Lower lobe of right lung (tissue), 2 donors: ENCODE data around the gene ZAP70. TPM values are rescaled to one million over a fixed set of nuclear protein-coding genes. Genes with fewer than 3 reads are reported as not detected.

Experiments
- ATAC-seq, 2 donors: fragments of 200-7000 bp; cut with Tn5 transposase; one replicate each; pipeline ENCODE4 v1.9.1; 2020 to 2022; ENCODE audit warnings: mild to moderate bottlenecking in 2 of 2, moderate library complexity in 2 of 2
- DNase-seq: peaks from one replicate; pipeline ENCODE4 v3.0.0-alpha.2; 2020
- H3K27ac ChIP-seq: fragments of 200-600 bp; one replicate; pipeline ENCODE4 v1.8.0; 2022
- H3K27me3 ChIP-seq: fragments of 200-600 bp; one replicate; pipeline ENCODE4 v1.8.0; 2022; ENCODE audit warnings: low read depth
- H3K36me3 ChIP-seq: fragments of 200-600 bp; one replicate; pipeline ENCODE4 v1.8.0; 2022; ENCODE audit warnings: mild to moderate bottlenecking
- H3K4me1 ChIP-seq: fragments of 200-600 bp; one replicate; pipeline ENCODE4 v1.8.0; 2022
- H3K4me3 ChIP-seq: fragments of 200-600 bp; one replicate; pipeline ENCODE4 v1.8.0; 2022; ENCODE audit warnings: mild to moderate bottlenecking
- H3K9me3 ChIP-seq: fragments of 200-600 bp; one replicate; pipeline ENCODE4 v1.8.0; 2022
- intact Hi-C: fragments of 100-400 bp; cut with DNase I; formaldehyde crosslinking; loops from one replicate; pipeline ENCODE4 v1.11.0; 2022
- total RNA-seq: library from RNA; stranded (reverse); fragmentation: NEBNext Ultra II Directional; extraction: Animal tissue kit (Norgen Biotek cat#: 25700); gene quantifications from one replicate; pipeline ENCODE4 v1.2.1, GENCODE V29; 2021
- TF ChIP-seq, protein P1 (sequence below): fragments of 200-600 bp; IDR thresholded peaks from one replicate; pipeline ENCODE4 v1.8.0; 2022; ENCODE audit warnings: antibody characterized with exemption, mild to moderate bottlenecking
- donor health status: DM: no; HTN: yes; CAD: no; lungs with severe emphysema.

The ZAP70 gene
- total RNA-seq, 1 donor from 2014 or later: 8.8 TPM

DNA sequence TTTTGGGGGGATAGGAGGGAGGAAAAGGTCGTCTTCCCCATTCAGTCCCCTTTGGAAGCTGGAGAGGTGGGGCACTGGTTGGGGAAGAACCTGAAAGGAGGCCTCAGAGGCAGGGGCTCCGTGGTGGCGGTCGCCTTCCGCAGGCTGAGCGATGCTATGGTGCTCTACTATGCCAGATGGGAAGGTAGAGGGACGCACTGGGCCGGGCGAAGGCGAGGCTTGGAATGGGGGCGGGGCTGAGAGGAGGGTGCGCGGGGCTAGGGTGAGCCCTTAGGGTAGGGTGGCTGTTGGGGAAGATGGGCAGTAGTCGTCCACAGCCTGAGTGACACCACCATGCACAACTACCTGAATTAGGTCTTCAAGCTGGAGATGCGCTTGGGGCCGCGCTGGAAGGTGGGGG, 11.1 kb downstream of the ZAP70 start:
- TF ChIP-seq, protein P1, sequence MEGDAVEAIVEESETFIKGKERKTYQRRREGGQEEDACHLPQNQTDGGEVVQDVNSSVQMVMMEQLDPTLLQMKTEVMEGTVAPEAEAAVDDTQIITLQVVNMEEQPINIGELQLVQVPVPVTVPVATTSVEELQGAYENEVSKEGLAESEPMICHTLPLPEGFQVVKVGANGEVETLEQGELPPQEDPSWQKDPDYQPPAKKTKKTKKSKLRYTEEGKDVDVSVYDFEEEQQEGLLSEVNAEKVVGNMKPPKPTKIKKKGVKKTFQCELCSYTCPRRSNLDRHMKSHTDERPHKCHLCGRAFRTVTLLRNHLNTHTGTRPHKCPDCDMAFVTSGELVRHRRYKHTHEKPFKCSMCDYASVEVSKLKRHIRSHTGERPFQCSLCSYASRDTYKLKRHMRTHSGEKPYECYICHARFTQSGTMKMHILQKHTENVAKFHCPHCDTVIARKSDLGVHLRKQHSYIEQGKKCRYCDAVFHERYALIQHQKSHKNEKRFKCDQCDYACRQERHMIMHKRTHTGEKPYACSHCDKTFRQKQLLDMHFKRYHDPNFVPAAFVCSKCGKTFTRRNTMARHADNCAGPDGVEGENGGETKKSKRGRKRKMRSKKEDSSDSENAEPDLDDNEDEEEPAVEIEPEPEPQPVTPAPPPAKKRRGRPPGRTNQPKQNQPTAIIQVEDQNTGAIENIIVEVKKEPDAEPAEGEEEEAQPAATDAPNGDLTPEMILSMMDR: no peak
- Histone ChIP-seq H3K9me3 (no peaks in the 10 kb centered on the region), H3K36me3 (no peaks in the 10 kb centered on the region), H3K4me1 (no peaks in the 10 kb centered on the region), H3K27me3 (peaks cover 15% of the 10 kb centered on the region), H3K27ac (no peak overlapping the region), H3K4me3 (no peak overlapping the region)
- intact Hi-C loops: no loop called here
- ATAC-seq (no peak), DNase-seq (no peak)

DNA sequence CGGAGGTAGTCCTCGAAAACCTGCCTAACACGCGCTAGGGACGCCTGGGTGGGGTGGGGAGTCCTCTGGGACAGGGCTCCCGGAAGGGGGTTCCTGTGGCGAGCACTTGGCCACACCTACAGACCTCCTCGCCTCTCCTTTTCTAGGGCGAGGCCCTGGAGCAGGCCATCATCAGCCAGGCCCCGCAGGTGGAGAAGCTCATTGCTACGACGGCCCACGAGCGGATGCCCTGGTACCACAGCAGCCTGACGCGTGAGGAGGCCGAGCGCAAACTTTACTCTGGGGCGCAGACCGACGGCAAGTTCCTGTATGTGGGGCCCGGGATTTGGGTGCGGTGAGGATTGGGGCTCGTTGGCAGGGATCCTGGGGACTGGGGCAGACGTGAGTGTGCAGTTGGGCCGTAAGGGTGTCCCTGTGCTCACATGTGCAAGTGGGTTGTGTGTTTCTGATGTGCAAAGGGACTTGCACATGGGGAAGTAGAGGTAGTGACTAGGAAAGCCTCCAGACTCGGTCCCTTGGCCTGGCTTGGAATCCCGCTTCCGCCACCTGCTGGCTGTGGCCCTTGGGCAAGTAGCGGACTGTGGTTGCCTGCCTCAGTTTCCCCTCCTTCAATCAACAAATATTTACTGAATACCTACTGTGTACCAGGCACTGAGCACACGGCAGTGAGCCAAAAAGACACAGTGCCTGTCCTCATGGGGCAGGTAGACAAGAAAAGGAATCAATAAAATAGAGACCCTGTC, 11.7 kb downstream of the ZAP70 start:
- no peak for DNase-seq
- Histone ChIP-seq H3K9me3 (peaks cover 2% of the 10 kb centered on the region), H3K36me3 (no peaks in the 10 kb centered on the region), H3K4me3 (no peak overlapping the region), H3K27me3 (peaks cover 15% of the 10 kb centered on the region), H3K27ac (no peak overlapping the region), H3K4me1 (no peaks in the 10 kb centered on the region)
- TF ChIP-seq, protein P1: no peak
- intact Hi-C loops: no loop called here
- no peak for ATAC-seq

DNA sequence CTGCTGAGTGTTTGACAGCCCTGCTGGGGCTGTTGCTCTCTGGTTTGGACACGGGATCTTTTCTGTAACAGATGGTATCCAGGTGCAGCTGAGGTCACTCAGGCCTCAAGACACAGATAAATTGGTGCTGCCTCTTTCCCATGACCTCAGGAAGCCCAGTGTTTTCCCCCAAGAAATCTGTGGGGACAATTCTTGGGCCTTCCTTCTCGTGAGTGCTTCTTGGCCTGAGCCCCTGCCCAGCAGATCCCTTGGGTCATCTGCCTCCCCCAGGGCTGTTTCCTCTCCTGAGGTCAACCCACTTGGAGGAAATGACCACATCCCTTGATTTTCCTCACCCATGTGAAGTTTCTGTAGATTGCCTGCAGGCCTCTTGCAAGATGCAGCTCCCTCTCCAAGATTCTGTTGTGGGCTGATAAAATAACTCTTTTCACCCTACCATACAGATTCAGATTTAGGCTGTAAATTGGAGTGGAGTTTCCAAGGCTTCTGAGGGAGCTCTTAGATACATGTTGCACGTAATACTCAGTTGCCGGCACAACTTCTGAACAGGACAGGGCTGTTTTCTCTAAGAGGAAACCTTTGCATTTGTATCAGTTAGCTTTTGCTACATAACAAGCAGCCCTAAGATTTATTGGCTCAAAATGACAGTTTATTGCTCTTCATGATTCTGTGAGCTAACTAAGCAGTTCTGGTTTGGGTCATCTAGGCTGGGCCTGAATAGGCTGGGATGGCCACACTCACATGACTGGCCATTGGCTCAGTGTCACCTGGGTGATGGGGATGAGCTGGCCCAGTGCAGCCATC, 13.1 kb downstream of the ZAP70 start:
- Histone ChIP-seq H3K9me3 (peaks cover 8% of the 10 kb centered on the region), H3K27me3 (peaks cover 15% of the 10 kb centered on the region), H3K4me1 (no peaks in the 10 kb centered on the region), H3K4me3 (no peak overlapping the region), H3K27ac (no peak overlapping the region), H3K36me3 (no peaks in the 10 kb centered on the region)
- ATAC-seq (no peak), DNase-seq (no peak)
- intact Hi-C loops: no loop called here
- TF ChIP-seq, protein P1: no peak

DNA sequence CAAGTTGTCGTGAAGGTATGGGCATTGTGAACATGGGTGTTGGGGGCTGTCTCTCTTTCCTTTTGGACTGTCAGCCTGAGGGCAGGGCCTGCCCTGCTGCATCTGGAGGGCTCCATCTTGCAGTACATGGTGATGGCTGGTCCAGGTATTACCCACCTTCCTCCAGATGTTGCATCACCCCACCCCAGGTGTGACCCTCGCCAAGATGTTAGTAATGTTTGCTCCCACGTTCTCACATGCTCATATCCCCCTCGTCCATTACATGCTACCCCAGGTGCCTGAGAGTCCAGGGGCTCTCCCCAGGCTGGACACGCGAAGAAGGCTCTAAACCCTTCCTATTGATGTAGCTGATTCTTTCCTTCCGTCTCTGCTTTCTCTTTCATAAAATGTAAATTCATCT, 13.9 kb downstream of the ZAP70 start:
- Histone ChIP-seq H3K4me3 (no peak overlapping the region), H3K27me3 (peaks cover 15% of the 10 kb centered on the region), H3K4me1 (no peaks in the 10 kb centered on the region), H3K27ac (no peak overlapping the region), H3K36me3 (no peaks in the 10 kb centered on the region), H3K9me3 (peaks cover 8% of the 10 kb centered on the region)
- TF ChIP-seq, protein P1: no peak
- DNase-seq (no peak), ATAC-seq (no peak)
- intact Hi-C loops: no loop called here

DNA sequence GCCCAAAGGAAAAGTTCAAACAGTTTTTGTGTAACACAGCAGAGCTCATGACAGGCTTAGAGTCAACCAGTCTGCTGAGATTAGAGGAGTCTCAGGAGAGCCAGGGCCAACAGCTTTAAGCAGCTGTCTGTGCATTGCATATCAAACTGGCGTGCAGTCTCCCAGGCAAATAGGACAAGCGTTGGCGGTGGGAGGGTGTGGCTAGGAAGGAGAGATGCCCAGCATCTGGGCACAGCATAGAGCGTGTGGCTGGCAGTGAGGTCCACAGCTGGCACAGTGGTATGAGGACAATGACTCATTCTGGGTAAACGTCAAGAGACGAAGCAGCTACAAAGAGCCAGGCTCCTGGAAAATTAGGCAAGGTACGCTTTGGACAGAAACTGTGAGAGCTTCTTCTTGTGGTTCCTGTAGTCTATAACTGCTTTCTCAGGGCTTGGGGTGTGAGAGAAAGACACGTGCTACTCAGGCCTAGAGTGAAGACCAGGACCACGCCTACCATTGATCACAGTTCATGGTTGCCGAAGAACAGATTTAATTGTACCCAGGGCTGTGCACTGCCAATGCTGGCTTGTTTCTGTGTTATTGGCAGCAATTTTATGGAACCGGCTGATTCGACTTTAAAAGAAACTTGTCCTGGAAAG, 14.8 kb downstream of the ZAP70 start:
- H3K4me1 ChIP-seq: no peaks in the 10 kb centered on the region
- TF ChIP-seq, protein P1: no peak
- H3K27ac ChIP-seq: no peak overlapping the region
- H3K9me3 ChIP-seq: peaks cover 8% of the 10 kb centered on the region
- peaks cover 15% of the 10 kb centered on the region for H3K27me3 ChIP-seq
- no peak for DNase-seq
- H3K36me3 ChIP-seq: no peaks in the 10 kb centered on the region
- intact Hi-C loops: no loop called here
- ATAC-seq: peak; percentile 37 to 51
- no peak overlapping the region for H3K4me3 ChIP-seq
